ENCODE measurements around the gene CDK14.

CDK14 gene

DNA sequence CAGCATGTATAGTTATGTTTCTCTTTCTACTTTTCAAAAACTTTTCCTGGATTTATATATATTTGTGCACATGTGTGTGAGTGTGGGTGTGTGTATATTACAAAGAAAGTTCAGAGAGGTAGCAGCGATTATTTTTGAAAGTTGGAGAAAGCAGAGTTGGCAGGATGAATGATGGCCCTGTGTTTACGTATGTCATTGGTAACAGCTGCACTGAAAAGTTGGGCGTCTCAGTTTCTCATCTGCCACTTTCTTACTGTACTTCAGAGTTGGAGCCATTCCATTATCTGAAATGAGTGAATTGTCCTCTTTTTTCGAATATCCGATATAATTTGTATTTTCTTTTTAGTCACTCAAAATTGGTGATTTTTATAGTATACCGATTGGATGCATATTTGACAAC, 172.2 kb downstream of the CDK14 start:
- TF ChIP-seq TEAD4 (IDR thresholded peaks at IDR 0.05) (no peak), YY1 (IDR thresholded peaks at IDR 0.05; ENCODE audit: low read depth) (no peak), ZBTB7A (IDR thresholded peaks at IDR 0.05; ENCODE audit: low read depth) (no peak), CREB1 (IDR thresholded peaks at IDR 0.05; ENCODE audit: low read depth) (no peak), EP300 (IDR thresholded peaks at IDR 0.05; ENCODE audit: borderline replicate concordance) (no peak), FOXM1 (IDR thresholded peaks at IDR 0.05; ENCODE audit: borderline replicate concordance, low read depth) (no peak), NFIC (IDR thresholded peaks at IDR 0.05) (no peak), TAF1 (IDR thresholded peaks at IDR 0.05; ENCODE audit: low read depth) (no peak), TCF12 (IDR thresholded peaks at IDR 0.05; ENCODE audit: low read depth) (no peak), CEBPB (IDR thresholded peaks at IDR 0.05) (no peak), EGR1 (IDR thresholded peaks at IDR 0.05) (no peak), RAD21 (IDR thresholded peaks at IDR 0.05; ENCODE audit: low read depth) (no peak)
- TF ChIP-seq, protein P1, sequence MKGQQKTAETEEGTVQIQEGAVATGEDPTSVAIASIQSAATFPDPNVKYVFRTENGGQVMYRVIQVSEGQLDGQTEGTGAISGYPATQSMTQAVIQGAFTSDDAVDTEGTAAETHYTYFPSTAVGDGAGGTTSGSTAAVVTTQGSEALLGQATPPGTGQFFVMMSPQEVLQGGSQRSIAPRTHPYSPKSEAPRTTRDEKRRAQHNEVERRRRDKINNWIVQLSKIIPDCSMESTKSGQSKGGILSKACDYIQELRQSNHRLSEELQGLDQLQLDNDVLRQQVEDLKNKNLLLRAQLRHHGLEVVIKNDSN (IDR thresholded peaks at IDR 0.05): no peak
- TF ChIP-seq, protein P2, sequence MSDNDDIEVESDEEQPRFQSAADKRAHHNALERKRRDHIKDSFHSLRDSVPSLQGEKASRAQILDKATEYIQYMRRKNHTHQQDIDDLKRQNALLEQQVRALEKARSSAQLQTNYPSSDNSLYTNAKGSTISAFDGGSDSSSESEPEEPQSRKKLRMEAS (IDR thresholded peaks at IDR 0.05): no peak
- TF ChIP-seq, protein P3, sequence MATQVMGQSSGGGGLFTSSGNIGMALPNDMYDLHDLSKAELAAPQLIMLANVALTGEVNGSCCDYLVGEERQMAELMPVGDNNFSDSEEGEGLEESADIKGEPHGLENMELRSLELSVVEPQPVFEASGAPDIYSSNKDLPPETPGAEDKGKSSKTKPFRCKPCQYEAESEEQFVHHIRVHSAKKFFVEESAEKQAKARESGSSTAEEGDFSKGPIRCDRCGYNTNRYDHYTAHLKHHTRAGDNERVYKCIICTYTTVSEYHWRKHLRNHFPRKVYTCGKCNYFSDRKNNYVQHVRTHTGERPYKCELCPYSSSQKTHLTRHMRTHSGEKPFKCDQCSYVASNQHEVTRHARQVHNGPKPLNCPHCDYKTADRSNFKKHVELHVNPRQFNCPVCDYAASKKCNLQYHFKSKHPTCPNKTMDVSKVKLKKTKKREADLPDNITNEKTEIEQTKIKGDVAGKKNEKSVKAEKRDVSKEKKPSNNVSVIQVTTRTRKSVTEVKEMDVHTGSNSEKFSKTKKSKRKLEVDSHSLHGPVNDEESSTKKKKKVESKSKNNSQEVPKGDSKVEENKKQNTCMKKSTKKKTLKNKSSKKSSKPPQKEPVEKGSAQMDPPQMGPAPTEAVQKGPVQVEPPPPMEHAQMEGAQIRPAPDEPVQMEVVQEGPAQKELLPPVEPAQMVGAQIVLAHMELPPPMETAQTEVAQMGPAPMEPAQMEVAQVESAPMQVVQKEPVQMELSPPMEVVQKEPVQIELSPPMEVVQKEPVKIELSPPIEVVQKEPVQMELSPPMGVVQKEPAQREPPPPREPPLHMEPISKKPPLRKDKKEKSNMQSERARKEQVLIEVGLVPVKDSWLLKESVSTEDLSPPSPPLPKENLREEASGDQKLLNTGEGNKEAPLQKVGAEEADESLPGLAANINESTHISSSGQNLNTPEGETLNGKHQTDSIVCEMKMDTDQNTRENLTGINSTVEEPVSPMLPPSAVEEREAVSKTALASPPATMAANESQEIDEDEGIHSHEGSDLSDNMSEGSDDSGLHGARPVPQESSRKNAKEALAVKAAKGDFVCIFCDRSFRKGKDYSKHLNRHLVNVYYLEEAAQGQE (IDR thresholded peaks at IDR 0.05; ENCODE audit: low read depth): no peak

DNA sequence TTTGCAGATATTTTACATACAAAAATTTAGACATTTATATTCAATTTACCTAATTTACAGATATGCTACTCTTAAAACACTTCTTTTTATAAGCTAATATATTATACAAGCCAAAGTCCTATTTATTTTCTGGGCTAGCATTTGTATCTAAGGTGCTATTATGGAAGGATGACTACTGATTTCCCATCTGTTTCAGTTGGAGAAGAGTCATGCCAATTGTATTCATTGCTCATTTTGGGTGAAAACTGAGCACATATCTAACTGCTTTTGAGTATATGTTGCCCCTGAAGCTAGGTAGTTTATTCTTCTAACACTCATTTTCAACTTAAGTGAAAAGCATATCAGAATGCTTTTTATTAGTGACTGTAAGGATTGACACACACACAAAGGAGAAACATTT, 172.9 kb downstream of the CDK14 start:
- TF ChIP-seq, protein P1 (IDR thresholded peaks at IDR 0.05): no peak
- TF ChIP-seq YY1 (IDR thresholded peaks at IDR 0.05; ENCODE audit: low read depth): no peak
- TF ChIP-seq, protein P2 (IDR thresholded peaks at IDR 0.05): no peak

DNA sequence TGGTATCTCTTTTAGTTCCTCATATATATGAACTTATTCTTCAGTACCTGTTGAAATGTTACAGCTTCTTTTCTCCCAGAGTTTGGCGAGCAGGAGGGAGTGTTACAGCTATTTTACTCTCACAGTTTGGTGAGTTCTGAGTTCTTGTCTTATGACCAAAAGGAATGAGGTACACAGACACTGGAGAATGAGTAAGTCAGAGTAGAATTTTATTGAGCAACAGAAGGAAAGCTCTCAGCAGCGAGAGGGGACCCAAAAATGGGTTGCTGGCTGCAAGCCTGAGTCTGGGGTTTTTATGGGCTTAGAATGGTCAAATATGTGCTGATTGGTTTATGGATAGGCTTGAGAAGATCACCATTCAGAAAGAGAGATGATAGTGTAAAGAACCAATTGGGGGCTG, 175.2 kb downstream of the CDK14 start:
- TF ChIP-seq, protein P2 (IDR thresholded peaks at IDR 0.05): no peak
- TF ChIP-seq CREB1 (IDR thresholded peaks at IDR 0.05; ENCODE audit: low read depth) (no peak), CEBPB (IDR thresholded peaks at IDR 0.05) (no peak), TCF12 (IDR thresholded peaks at IDR 0.05; ENCODE audit: low read depth) (no peak), FOXM1 (IDR thresholded peaks at IDR 0.05; ENCODE audit: borderline replicate concordance, low read depth) (no peak), EP300 (IDR thresholded peaks at IDR 0.05; ENCODE audit: borderline replicate concordance) (no peak), TAF1 (IDR thresholded peaks at IDR 0.05; ENCODE audit: low read depth) (no peak), TEAD4 (IDR thresholded peaks at IDR 0.05) (no peak), NFIC (IDR thresholded peaks at IDR 0.05) (no peak), ZBTB7A (IDR thresholded peaks at IDR 0.05; ENCODE audit: low read depth) (no peak), YY1 (IDR thresholded peaks at IDR 0.05; ENCODE audit: low read depth) (no peak)

DNA sequence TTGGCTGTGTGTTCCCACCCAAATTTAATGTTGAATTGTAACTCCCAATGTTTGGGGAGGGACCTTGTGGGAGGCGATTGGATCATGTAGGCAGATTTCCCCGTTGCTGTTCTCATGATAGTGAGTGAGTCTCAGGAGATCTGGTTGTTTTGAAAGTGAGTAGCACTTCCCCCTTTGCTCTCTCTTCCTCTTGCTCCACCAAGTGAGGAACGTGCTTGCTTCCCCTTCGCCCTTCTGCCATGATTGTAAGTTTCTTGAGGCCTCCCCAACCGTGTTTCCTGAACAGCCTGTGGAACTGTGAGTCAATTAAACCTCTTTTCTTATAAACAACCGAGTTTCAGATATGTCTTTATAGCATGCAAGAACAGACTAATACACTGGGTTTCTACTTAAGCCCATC, 176.3 kb downstream of the CDK14 start:
- no peak for TF ChIP-seq EGR1 (IDR thresholded peaks at IDR 0.05)
- no peak for TF ChIP-seq NFIC (IDR thresholded peaks at IDR 0.05)
- no peak for TF ChIP-seq YY1 (IDR thresholded peaks at IDR 0.05; ENCODE audit: low read depth)
- TF ChIP-seq TCF12 (IDR thresholded peaks at IDR 0.05; ENCODE audit: low read depth): no peak
- TF ChIP-seq EP300 (IDR thresholded peaks at IDR 0.05; ENCODE audit: borderline replicate concordance): no peak
- TF ChIP-seq, protein P2 (IDR thresholded peaks at IDR 0.05): no peak
- TF ChIP-seq, protein P3 (IDR thresholded peaks at IDR 0.05; ENCODE audit: low read depth): no peak
- TF ChIP-seq CREB1 (IDR thresholded peaks at IDR 0.05; ENCODE audit: low read depth): no peak
- no peak for TF ChIP-seq ZBTB7A (IDR thresholded peaks at IDR 0.05; ENCODE audit: low read depth)
- no peak for TF ChIP-seq CEBPB (IDR thresholded peaks at IDR 0.05)
- TF ChIP-seq, protein P1 (IDR thresholded peaks at IDR 0.05): no peak

DNA sequence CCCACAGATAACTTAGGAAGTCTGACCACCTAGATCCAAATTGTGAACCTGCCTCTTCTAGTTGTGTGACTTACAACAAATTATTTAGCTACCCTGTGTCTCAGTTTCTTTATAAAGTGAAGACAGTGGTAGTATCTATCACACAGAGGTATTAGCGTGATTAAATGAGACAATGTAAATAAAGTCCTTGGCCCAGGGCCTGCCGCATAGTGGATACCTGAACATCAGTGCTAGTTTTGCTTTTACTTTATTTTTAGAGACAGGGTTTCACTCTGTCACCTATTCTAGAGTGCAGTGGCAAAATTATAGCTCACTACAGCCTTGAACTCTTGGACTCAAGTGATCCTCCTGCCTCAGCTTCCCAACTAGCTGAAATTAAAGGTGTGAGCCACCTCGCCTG, 177.1 kb downstream of the CDK14 start:
- no peak for TF ChIP-seq EP300 (IDR thresholded peaks at IDR 0.05; ENCODE audit: borderline replicate concordance)
- no peak for TF ChIP-seq TEAD4 (IDR thresholded peaks at IDR 0.05)
- no peak for TF ChIP-seq TAF1 (IDR thresholded peaks at IDR 0.05; ENCODE audit: low read depth)
- TF ChIP-seq, protein P1 (IDR thresholded peaks at IDR 0.05): no peak
- TF ChIP-seq, protein P3 (IDR thresholded peaks at IDR 0.05; ENCODE audit: low read depth): no peak
- no peak for TF ChIP-seq CEBPB (IDR thresholded peaks at IDR 0.05)
- no peak for TF ChIP-seq FOXM1 (IDR thresholded peaks at IDR 0.05; ENCODE audit: borderline replicate concordance, low read depth)
- TF ChIP-seq, protein P2 (IDR thresholded peaks at IDR 0.05): no peak
- TF ChIP-seq YY1 (IDR thresholded peaks at IDR 0.05; ENCODE audit: low read depth): no peak
- no peak for TF ChIP-seq EGR1 (IDR thresholded peaks at IDR 0.05)
- no peak for TF ChIP-seq TCF12 (IDR thresholded peaks at IDR 0.05; ENCODE audit: low read depth)
- no peak for TF ChIP-seq ZBTB7A (IDR thresholded peaks at IDR 0.05; ENCODE audit: low read depth)
- TF ChIP-seq RAD21 (IDR thresholded peaks at IDR 0.05; ENCODE audit: low read depth): no peak
- no peak for TF ChIP-seq CREB1 (IDR thresholded peaks at IDR 0.05; ENCODE audit: low read depth)
- no peak for TF ChIP-seq NFIC (IDR thresholded peaks at IDR 0.05)
